ENCODE results near the gene UBE2F. TPM values are rescaled to one million over a fixed set of nuclear protein-coding genes. Genes with fewer than 3 reads are reported as not detected.

UBE2F gene
- total RNA-seq, 1 experiment from 2014 or later: 103 TPM

GRCh38 chr2:237972211-237972610, 5.4 kb downstream of the UBE2F start:
- peaks cover 20% of the 10 kb centered on the region for H3K4me1 ChIP-seq (replicated peaks; ENCODE audit: insufficient read depth)
- intact Hi-C loops (cut with micrococcal nuclease; ENCODE audit: unreplicated experiment): no loop called here
- H3K4me2 ChIP-seq: no peak overlapping the region
- ChIA-PET CTCF (no interaction called here), POLR2A (ENCODE audit: unreplicated experiment) (interaction anchor here (0.6 kb wide), 1 partner anchor 1451 kb away, joined by 5 read pairs; no protein-coding TSS in a partner anchor)
- no peak overlapping the region for H2AFZ ChIP-seq
- no peaks in the 10 kb centered on the region for H3K27me3 ChIP-seq (ENCODE audit: insufficient read depth, low read depth)
- H3K27ac ChIP-seq: no peak overlapping the region
- peaks cover 64% of the 10 kb centered on the region for H4K20me1 ChIP-seq (ENCODE audit: insufficient read depth)
- no peak overlapping the region for H3K4me3 ChIP-seq
- TF ChIP-seq EZH2 (IDR thresholded peaks at IDR 0.05; ENCODE audit: low read depth) (no peak), CTCF (conservative IDR thresholded peaks at IDR 0.05) (no peak)
- peaks cover 89% of the 10 kb centered on the region for H3K79me2 ChIP-seq (ENCODE audit: low read depth)
- peaks cover 9% of the 10 kb centered on the region for H3F3A ChIP-seq (ENCODE audit: insufficient read depth, low read depth)
- DNase-seq: no peak
- no TSS peak for BruUV-seq (replicated peaks)
- peaks cover 7% of the 10 kb centered on the region; the same call in 1 of the 2 replicates for H3K36me3 ChIP-seq (ENCODE audit: low read depth)
- H3K9me2 ChIP-seq (ENCODE audit: insufficient read depth): no peaks in the 10 kb centered on the region
- H3K9me3 ChIP-seq (ENCODE audit: insufficient read depth, low read depth): no peaks in the 10 kb centered on the region

- H3K4me3 ChIP-seq: no peak overlapping the region
- H4K20me1 ChIP-seq (ENCODE audit: insufficient read depth): peaks cover 68% of the 10 kb centered on the region
- H3K9me3 ChIP-seq (ENCODE audit: insufficient read depth, low read depth): no peaks in the 10 kb centered on the region
- H3K36me3 ChIP-seq (ENCODE audit: low read depth): peaks cover 7% of the 10 kb centered on the region; the same call in 1 of the 2 replicates
- H3K79me2 ChIP-seq (ENCODE audit: low read depth): peaks cover 89% of the 10 kb centered on the region
- POLR2A ChIA-PET (ENCODE audit: unreplicated experiment): interaction anchor here (0.6 kb wide), 1 partner anchor 1450 kb away, joined by 5 read pairs; no protein-coding TSS in a partner anchor
- no peak overlapping the region for H3K4me2 ChIP-seq
- BruUV-seq (replicated peaks): no TSS peak
- no peaks in the 10 kb centered on the region for H3K9me2 ChIP-seq (ENCODE audit: insufficient read depth)
- intact Hi-C loops (cut with micrococcal nuclease; ENCODE audit: unreplicated experiment): no loop called here
- no peak for TF ChIP-seq CTCF (conservative IDR thresholded peaks at IDR 0.05)
- no peak for TF ChIP-seq EZH2 (IDR thresholded peaks at IDR 0.05; ENCODE audit: low read depth)
- peaks cover 22% of the 10 kb centered on the region for H3K4me1 ChIP-seq (replicated peaks; ENCODE audit: insufficient read depth)
- no peak for DNase-seq
- H3F3A ChIP-seq (ENCODE audit: insufficient read depth, low read depth): peaks cover 5% of the 10 kb centered on the region
- no peaks in the 10 kb centered on the region for H3K27me3 ChIP-seq (ENCODE audit: insufficient read depth, low read depth)
- H3K27ac ChIP-seq: no peak overlapping the region
- CTCF ChIA-PET: no interaction called here
- H2AFZ ChIP-seq: no peak overlapping the region
Measured at GRCh38 chr2:237972936-237973335, 6.1 kb downstream of the UBE2F start.

GRCh38 chr2:237977380-237977779, 10.6 kb downstream of the UBE2F start:
- peaks cover 63% of the 10 kb centered on the region for H4K20me1 ChIP-seq (ENCODE audit: insufficient read depth)
- H3K9me2 ChIP-seq (ENCODE audit: insufficient read depth): no peaks in the 10 kb centered on the region
- no peak overlapping the region for H2AFZ ChIP-seq
- H3K36me3 ChIP-seq (ENCODE audit: low read depth): peaks cover 7% of the 10 kb centered on the region; the same call in 1 of the 2 replicates
- no TSS peak for BruUV-seq (replicated peaks)
- DNase-seq: no peak
- no peak overlapping the region for H3K4me2 ChIP-seq
- peaks cover 38% of the 10 kb centered on the region for H3F3A ChIP-seq (ENCODE audit: insufficient read depth, low read depth)
- H3K4me3 ChIP-seq: no peak overlapping the region
- no peaks in the 10 kb centered on the region for H3K9me3 ChIP-seq (ENCODE audit: insufficient read depth, low read depth)
- intact Hi-C loops (cut with micrococcal nuclease; ENCODE audit: unreplicated experiment): no loop called here
- TF ChIP-seq CTCF (conservative IDR thresholded peaks at IDR 0.05) (no peak), EZH2 (IDR thresholded peaks at IDR 0.05; ENCODE audit: low read depth) (no peak)
- H3K27me3 ChIP-seq (ENCODE audit: insufficient read depth, low read depth): no peaks in the 10 kb centered on the region
- peaks cover 68% of the 10 kb centered on the region for H3K79me2 ChIP-seq (ENCODE audit: low read depth)
- CTCF ChIA-PET: no interaction called here
- POLR2A ChIA-PET (ENCODE audit: unreplicated experiment): no interaction called here
- no peak overlapping the region for H3K27ac ChIP-seq
- peaks cover 51% of the 10 kb centered on the region for H3K4me1 ChIP-seq (replicated peaks; ENCODE audit: insufficient read depth)
